Measurements from ENCODE around the gene FZD4. TPM values are rescaled to one million over a fixed set of nuclear protein-coding genes. Genes with fewer than 3 reads are reported as not detected.
"Not testable (repeated sequence)": the region's sequence is repeated elsewhere in the genome, so short reads cannot be mapped to it uniquely, and the experiment has no call there.

FZD4 gene
- total RNA-seq, 1 experiment from 2014 or later: 7.7 TPM

GRCh38 chr11:86996953-86997570 is 41.9 kb upstream of the FZD4 start (continued):
- TF ChIP-seq ZNF512 (CRISPR knock-in tag; IDR thresholded peaks at IDR 0.05; ENCODE audit: borderline replicate concordance): no peak
- no peak for TF ChIP-seq ZMAT4 (CRISPR knock-in tag; IDR thresholded peaks at IDR 0.05)

- ChIA-PET POLR2A (no interaction called here), CTCF (no interaction called here)
- TF ChIP-seq ZNF281 (CRISPR knock-in tag; IDR thresholded peaks at IDR 0.05) (no peak), MYBL2 (CRISPR knock-in tag; IDR thresholded peaks at IDR 0.05) (no peak), ZNF396 (CRISPR knock-in tag; IDR thresholded peaks at IDR 0.05; ENCODE audit: borderline replicate concordance) (no peak), PREB (CRISPR knock-in tag; IDR thresholded peaks at IDR 0.05; ENCODE audit: borderline replicate concordance) (no peak), GABPB1 (CRISPR knock-in tag; IDR thresholded peaks at IDR 0.05) (no peak), ZNF263 (CRISPR knock-in tag; IDR thresholded peaks at IDR 0.05; ENCODE audit: low read depth) (no peak), HMGXB4 (CRISPR knock-in tag; IDR thresholded peaks at IDR 0.05) (no peak), IRF2 (CRISPR knock-in tag; IDR thresholded peaks at IDR 0.05; ENCODE audit: borderline replicate concordance, low read depth) (no peak)
- ATAC-seq: no peak
- H3K4me1 Mint-ChIP-seq: peaks cover 35% of the 10 kb centered on the region
- H3K36me3 Mint-ChIP-seq: no peaks in the 10 kb centered on the region
- no peak for DNase-seq (ENCODE audit: low spot score)
- no peaks in the 10 kb centered on the region for H3K9me3 Mint-ChIP-seq
- H3K27me3 Mint-ChIP-seq (ENCODE audit: low read depth): no peaks in the 10 kb centered on the region
- no peak overlapping the region for H3K4me3 Mint-ChIP-seq
- H3K27ac Mint-ChIP-seq: peak overlapping the region; percentile 53; the same call in 1 of the 2 replicates
Observed at GRCh38 chr11:86993031-86993430, 37.8 kb upstream of the FZD4 start.

GRCh38 chr11:86992340-86992739 is 37.1 kb upstream of the FZD4 start:
- H3K9me3 Mint-ChIP-seq; DNase-seq (ENCODE audit: low spot score); POLR2A ChIA-PET; H3K36me3 Mint-ChIP-seq; H3K4me3 Mint-ChIP-seq; CTCF ChIA-PET; H3K27me3 Mint-ChIP-seq (ENCODE audit: low read depth); H3K27ac Mint-ChIP-seq; ATAC-seq: not testable (repeated sequence)
- peak; percentile 75 for TF ChIP-seq ZNF121 (CRISPR knock-in tag; IDR thresholded peaks at IDR 0.05)
- peaks cover 28% of the 10 kb centered on the region for H3K4me1 Mint-ChIP-seq

- Mint-ChIP-seq H3K4me1 (peaks cover 25% of the 10 kb centered on the region), H3K9me3 (no peaks in the 10 kb centered on the region), H3K4me3 (no peak overlapping the region), H3K27me3 (ENCODE audit: low read depth) (no peaks in the 10 kb centered on the region), H3K27ac (no peak overlapping the region), H3K36me3 (no peaks in the 10 kb centered on the region)
- ATAC-seq: no peak
- no peak for DNase-seq (ENCODE audit: low spot score)
- POLR2A ChIA-PET: no interaction called here
- CTCF ChIA-PET: interaction anchor here (0.6 kb wide), 1 partner anchor 862 kb away, joined by 3 read pairs; no protein-coding TSS in a partner anchor
- TF ChIP-seq JUN (CRISPR knock-in tag; IDR thresholded peaks at IDR 0.05): no peak
- no peak for TF ChIP-seq ZNF138 (CRISPR knock-in tag; conservative IDR thresholded peaks at IDR 0.05)
- no peak for TF ChIP-seq CTCF (IDR thresholded peaks at IDR 0.05)
- TF ChIP-seq NR1H2 (CRISPR knock-in tag; IDR thresholded peaks at IDR 0.05): no peak
- no peak for TF ChIP-seq ZNF219 (CRISPR knock-in tag; IDR thresholded peaks at IDR 0.05; ENCODE audit: borderline replicate concordance)
- TF ChIP-seq STAT6 (CRISPR knock-in tag; conservative IDR thresholded peaks at IDR 0.05; ENCODE audit: low read depth): no peak
- TF ChIP-seq ZNF121 (CRISPR knock-in tag; IDR thresholded peaks at IDR 0.05): no peak
Observed at GRCh38 chr11:86991341-86991740, 36.1 kb upstream of the FZD4 start.
